ENCODE measurements around the gene SKAP1.

DNA sequence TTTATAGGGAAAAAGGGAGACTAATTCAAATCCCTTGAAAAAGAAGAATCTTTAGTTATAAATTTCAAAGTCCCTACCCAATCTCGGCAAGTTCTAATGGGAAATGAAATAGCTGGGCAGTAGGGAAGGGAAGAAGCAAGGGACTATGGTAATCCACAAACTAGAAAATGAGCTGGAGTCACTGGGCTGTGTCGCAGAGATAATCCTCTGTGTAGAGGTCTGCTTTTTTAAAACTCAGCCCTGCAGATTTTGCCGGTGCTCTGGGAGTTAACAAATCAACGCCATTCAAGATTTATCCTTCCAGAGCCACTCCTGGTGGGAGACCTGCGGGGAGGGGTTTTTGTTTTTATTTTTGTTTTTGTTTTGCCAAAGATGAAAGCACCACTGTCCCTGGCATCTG lies 301.6 kb downstream of the SKAP1 start:
- TF ChIP-seq, protein P1, sequence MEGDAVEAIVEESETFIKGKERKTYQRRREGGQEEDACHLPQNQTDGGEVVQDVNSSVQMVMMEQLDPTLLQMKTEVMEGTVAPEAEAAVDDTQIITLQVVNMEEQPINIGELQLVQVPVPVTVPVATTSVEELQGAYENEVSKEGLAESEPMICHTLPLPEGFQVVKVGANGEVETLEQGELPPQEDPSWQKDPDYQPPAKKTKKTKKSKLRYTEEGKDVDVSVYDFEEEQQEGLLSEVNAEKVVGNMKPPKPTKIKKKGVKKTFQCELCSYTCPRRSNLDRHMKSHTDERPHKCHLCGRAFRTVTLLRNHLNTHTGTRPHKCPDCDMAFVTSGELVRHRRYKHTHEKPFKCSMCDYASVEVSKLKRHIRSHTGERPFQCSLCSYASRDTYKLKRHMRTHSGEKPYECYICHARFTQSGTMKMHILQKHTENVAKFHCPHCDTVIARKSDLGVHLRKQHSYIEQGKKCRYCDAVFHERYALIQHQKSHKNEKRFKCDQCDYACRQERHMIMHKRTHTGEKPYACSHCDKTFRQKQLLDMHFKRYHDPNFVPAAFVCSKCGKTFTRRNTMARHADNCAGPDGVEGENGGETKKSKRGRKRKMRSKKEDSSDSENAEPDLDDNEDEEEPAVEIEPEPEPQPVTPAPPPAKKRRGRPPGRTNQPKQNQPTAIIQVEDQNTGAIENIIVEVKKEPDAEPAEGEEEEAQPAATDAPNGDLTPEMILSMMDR (IDR thresholded peaks at IDR 0.05) = no peak
- TF ChIP-seq POLR2A (IDR thresholded peaks at IDR 0.05) = no peak
